Chondrocyte (in vitro differentiated cells): ENCODE results near the gene CASP8. TPM values are rescaled to one million over a fixed set of nuclear protein-coding genes. Genes with fewer than 3 reads are reported as not detected.

Source experiments
- DNase-seq: peaks from one replicate; pipeline ENCODE4 v3.0.0; 2021; ENCODE audit warnings: mixed read lengths, low spot score
- H3K27ac Mint-ChIP-seq: one replicate; pipeline ENCODE4 v1.8.0; 2021; ENCODE audit warnings: mild to moderate bottlenecking, moderate library complexity, mixed read lengths; ENCODE audit not compliant: unreplicated experiment
- H3K27me3 Mint-ChIP-seq: 2 replicates; pipeline ENCODE4 v1.8.0; 2021; ENCODE audit warnings: low read depth, mixed read lengths
- H3K36me3 Mint-ChIP-seq: 2 replicates; pipeline ENCODE4 v1.8.0; 2021; ENCODE audit warnings: low read depth, mixed read lengths
- H3K4me1 Mint-ChIP-seq: 2 replicates; pipeline ENCODE4 v1.8.0; 2021; ENCODE audit warnings: low read depth, mild to moderate bottlenecking, mixed read lengths
- H3K4me3 Mint-ChIP-seq: one replicate; pipeline ENCODE4 v1.8.0; 2021; ENCODE audit warnings: mild to moderate bottlenecking, moderate library complexity, mixed read lengths; ENCODE audit not compliant: unreplicated experiment
- H3K9me3 Mint-ChIP-seq: 2 replicates; pipeline ENCODE4 v1.8.0; 2021; ENCODE audit warnings: low read depth, mixed read lengths
- total RNA-seq: library from RNA; stranded (reverse); gene quantifications from 3 replicates; pipeline ENCODE4 v1.2.1, GENCODE V29; 2021
- TF ChIP-seq, protein P1 (sequence below): fragments of 200-600 bp; sonication (generic); IDR thresholded peaks from 2 replicates; pipeline ENCODE4 v1.5.0; 2021; ENCODE audit warnings: antibody characterized with exemption, mild to moderate bottlenecking, moderate library complexity

The CASP8 gene
- total RNA-seq, 1 donor from 2014 or later, result 4.0 TPM

DNA sequence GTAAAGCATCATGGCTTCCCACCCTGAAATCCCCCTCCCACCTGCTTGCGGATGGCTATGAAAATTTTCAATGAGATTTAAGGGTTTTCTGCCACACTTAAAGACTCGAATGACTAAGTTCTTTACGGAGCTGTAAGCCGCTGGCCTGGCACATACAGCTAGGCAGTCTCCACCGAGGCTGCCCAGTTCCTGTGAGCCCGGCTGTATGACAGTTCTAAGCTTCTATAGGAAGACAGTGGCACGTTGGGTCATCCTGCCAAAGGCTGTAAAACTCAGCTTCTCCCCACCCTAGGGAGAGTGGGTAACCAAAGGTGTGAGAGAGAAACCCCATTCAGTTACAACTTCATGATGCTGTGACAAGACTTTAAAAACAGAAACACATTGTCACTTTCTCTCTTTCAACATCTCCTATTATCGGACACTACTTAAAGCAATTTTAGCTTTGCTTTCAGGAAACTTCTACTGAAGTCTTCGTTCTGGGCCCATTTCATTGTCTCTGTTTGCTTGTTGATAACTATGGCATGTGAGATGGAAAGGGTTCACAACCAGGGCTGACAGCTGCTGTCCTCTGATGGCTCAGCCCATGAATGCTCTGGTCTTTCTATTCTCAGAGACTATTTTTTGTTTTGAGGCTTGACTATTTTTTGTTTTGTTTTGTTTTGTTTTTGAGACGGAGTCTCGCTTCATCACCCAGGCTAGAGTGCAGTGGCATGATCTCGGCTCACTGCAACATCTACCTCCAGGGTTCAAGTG lies 7.1 kb downstream of the CASP8 start:
- no peaks in the 10 kb centered on the region for H3K27me3 Mint-ChIP-seq
- H3K4me3 Mint-ChIP-seq, result no peak overlapping the region
- H3K9me3 Mint-ChIP-seq, result no peaks in the 10 kb centered on the region
- H3K27ac Mint-ChIP-seq, result no peak overlapping the region
- H3K4me1 Mint-ChIP-seq, result peaks cover 4% of the 10 kb centered on the region
- no peaks in the 10 kb centered on the region for H3K36me3 Mint-ChIP-seq
- TF ChIP-seq, protein P1, sequence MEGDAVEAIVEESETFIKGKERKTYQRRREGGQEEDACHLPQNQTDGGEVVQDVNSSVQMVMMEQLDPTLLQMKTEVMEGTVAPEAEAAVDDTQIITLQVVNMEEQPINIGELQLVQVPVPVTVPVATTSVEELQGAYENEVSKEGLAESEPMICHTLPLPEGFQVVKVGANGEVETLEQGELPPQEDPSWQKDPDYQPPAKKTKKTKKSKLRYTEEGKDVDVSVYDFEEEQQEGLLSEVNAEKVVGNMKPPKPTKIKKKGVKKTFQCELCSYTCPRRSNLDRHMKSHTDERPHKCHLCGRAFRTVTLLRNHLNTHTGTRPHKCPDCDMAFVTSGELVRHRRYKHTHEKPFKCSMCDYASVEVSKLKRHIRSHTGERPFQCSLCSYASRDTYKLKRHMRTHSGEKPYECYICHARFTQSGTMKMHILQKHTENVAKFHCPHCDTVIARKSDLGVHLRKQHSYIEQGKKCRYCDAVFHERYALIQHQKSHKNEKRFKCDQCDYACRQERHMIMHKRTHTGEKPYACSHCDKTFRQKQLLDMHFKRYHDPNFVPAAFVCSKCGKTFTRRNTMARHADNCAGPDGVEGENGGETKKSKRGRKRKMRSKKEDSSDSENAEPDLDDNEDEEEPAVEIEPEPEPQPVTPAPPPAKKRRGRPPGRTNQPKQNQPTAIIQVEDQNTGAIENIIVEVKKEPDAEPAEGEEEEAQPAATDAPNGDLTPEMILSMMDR, result no peak
- DNase-seq, result no peak

DNA sequence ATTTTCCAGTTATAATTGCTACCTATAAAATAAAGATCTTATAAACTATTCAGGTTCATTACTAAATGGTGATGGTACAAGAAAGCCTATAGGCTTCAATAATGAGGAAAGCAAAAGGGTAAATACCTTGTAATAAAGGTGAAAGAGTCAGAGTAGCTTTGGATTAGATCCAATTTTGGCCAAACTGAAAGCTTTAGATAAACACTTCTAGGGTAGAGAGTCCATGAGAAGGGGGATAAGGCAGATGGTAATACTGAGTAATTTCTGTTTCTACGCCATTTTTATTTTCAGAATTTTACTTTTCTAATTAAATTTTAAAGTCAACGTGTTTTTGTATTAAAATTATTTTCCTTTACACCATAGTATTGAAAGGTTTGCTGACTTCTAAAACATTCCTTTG lies 9.4 kb downstream of the CASP8 start:
- TF ChIP-seq, protein P1, result no peak
- Mint-ChIP-seq H3K9me3 (no peaks in the 10 kb centered on the region), H3K36me3 (peaks cover 1% of the 10 kb centered on the region), H3K27ac (no peak overlapping the region), H3K27me3 (no peaks in the 10 kb centered on the region), H3K4me3 (no peak overlapping the region), H3K4me1 (no peaks in the 10 kb centered on the region)
- DNase-seq, result no peak

DNA sequence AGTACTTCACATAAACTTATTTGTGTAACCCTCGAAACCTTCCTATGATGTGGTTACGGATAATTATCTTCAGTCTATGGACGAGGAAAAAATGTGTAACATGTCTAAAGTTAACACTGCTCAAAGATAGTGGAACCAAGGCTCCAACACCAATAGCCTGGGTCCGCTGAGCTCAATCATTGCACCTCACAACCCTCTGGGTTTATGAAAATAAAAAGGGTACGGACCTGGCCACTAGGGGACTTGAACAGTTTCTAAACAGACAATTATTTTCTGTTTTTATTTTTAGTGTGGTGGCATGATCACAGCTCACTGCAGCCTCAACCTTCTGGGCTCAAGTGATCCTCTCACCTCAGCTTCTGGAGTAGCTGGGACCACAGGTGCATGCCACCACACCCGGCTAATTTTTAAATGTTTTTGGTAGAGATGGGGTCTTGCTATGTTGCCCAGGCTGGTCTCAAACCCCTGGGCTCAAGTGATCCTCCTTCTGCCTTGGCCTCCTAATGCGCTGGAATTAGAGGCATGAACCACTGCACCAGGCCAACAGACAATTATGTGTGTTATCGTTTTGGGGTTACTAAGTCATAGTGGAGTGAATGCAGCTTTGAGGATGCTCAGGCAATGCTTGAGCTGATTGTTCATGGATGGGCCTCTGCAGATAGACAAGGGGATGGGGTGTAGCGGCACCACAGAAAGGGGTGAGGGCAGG lies 10.1 kb downstream of the CASP8 start:
- Mint-ChIP-seq H3K27ac (no peak overlapping the region), H3K4me3 (no peak overlapping the region), H3K36me3 (peaks cover 1% of the 10 kb centered on the region), H3K9me3 (no peaks in the 10 kb centered on the region), H3K27me3 (no peaks in the 10 kb centered on the region), H3K4me1 (no peaks in the 10 kb centered on the region)
- DNase-seq, result no peak
- TF ChIP-seq, protein P1, result peak; percentile 9

DNA sequence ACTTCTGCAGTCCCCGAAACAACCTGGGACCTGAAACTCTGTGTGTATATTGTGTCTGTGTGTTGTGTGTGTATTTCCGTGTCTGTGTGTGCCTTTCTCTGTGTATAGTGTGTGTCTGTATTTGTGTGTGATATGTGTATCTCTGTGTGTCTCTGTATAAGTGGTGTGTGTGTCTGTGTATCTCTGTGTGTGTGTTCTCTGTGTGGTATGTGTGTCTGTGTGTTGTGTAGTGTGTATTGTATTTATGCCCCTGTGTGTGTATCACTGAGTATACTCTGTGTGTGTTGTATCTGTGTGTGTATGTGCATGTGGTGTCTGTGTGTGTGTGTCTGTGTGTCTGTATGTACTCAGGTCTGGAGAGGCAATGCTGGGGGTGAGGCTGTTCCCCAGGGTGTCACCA lies 11.6 kb downstream of the CASP8 start:
- no peak for DNase-seq
- H3K4me3 Mint-ChIP-seq, result no peak overlapping the region
- TF ChIP-seq, protein P1, result no peak
- no peaks in the 10 kb centered on the region for H3K4me1 Mint-ChIP-seq
- H3K9me3 Mint-ChIP-seq, result no peaks in the 10 kb centered on the region
- H3K27ac Mint-ChIP-seq, result no peak overlapping the region
- H3K36me3 Mint-ChIP-seq, result peaks cover 1% of the 10 kb centered on the region
- H3K27me3 Mint-ChIP-seq, result no peaks in the 10 kb centered on the region

DNA sequence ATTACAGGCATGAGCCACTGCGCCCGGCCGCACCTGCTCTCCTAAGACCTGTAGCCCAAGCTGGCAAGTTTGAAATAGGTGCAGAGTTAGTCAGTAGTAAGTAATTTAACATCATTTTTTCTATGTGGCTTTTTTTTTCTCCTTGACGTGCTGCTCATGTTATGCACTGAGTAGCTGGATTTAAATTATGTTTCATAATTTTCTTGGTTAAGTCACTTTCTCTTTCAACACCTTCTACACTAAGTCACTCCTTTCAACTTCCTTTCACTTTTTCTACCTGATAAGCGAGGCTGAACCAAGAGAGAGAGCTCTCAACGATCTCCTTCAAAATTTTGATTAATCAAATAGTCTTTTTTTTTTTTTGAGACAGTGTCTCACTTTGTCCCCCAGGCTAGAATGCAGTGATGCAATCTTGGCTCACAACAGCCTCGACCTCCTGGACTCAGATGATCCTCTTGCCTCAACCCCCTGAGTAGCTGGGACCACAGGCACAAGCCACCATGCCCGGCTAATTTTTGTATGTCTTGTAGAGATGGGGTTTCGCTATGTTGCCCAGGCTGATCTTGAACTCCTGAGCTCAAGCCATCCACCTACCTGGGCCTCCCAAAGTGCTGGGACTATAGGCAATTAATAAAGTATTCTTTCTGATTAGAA lies 13.1 kb downstream of the CASP8 start:
- Mint-ChIP-seq H3K4me1 (no peaks in the 10 kb centered on the region), H3K4me3 (no peak overlapping the region), H3K27me3 (no peaks in the 10 kb centered on the region), H3K27ac (no peak overlapping the region), H3K36me3 (peaks cover 1% of the 10 kb centered on the region), H3K9me3 (no peaks in the 10 kb centered on the region)
- TF ChIP-seq, protein P1, result no peak
- no peak for DNase-seq
